Jurkat, Clone E6-1 (cell line): ENCODE measurements around the gene HIC2.
"Not testable (repeated sequence)": the region's sequence is repeated elsewhere in the genome, so short reads cannot be mapped to it uniquely, and the experiment has no call there.

Experiments
- DNase-seq: peaks from one replicate; pipeline ENCODE4 v3.0.0-alpha.2; 2011; ENCODE audit warnings: low read depth, low spot score
- H3K4me3 ChIP-seq: 2 replicates; pipeline ENCODE4 v1.5.1; 2011; ENCODE audit warnings: mild to moderate bottlenecking, low read length, control low read depth, moderate library complexity

HIC2 gene

DNA sequence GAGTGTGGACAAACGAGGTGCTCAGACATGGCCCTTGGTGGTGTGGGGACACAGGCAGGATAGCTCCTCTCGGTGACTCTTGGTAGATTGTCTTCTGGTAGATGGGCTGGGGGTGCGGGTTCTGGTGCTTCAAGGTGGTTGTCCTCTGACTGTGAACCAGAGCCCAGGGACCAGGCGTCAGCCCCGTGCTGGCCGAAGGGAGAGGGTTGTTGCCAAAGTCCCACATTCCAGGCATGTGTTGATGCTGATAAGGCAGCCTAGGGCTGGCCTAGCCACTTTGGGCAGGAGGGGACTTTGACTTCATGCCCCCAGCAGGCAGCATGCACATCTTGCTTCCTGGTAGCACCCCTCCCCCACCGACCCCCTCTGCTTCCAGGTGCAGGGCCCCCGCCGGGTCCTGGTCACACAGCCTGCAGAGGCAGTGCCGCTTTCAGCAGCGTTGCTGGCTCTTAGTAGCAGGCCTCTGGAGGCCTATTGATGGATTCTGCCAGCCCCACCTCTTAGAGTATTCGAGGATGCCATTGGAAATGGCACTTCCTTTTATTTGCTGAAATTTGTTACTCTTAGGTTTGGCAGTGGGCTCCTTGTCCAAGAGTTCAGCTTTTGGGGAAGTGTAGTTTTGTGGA lies 7.0 kb downstream of the HIC2 start:
- DNase-seq, H3K4me3 ChIP-seq: not testable (repeated sequence)

DNA sequence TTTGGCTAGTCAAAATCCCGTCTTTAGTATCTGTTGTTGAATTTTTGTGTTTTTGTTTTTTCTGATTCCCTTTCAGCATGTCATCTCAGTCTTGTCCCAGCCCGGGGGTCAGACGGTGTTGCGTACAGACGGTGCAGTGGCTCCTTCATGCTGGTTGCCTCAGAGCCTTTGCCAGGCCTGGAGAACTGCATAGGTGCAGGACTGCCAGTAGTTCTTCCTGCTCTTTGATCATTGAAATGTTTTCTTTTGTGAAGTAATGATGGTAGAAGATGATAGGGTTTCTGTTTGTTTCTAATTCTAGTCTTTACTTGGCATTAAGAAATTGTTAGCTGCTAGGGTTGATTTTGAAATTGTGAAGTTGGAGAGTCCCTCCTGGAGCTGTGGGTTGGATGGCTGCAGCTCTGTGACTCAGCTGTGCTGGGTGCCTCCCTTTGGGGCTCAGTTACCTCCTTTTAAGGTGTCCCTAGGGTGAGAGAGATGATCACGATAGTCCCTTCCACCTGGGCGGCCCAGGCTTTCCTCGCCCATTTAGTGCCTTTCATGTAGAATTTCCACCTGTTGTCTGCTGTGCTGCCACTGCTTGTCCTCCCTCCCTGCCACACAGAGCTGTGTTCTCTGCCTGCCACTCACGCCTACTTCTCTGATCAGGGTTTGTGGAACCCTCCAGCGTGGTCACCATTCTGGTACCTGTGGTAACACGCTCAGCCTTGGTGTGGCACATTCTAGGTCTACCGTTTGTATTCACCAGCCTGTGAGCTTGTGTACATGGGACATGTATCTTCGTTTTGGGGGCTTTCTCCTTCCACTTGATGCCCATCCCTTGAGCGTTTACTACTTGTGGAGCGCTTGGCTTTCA lies 17.4 kb downstream of the HIC2 start:
- H3K4me3 ChIP-seq, result not testable (repeated sequence)

DNA sequence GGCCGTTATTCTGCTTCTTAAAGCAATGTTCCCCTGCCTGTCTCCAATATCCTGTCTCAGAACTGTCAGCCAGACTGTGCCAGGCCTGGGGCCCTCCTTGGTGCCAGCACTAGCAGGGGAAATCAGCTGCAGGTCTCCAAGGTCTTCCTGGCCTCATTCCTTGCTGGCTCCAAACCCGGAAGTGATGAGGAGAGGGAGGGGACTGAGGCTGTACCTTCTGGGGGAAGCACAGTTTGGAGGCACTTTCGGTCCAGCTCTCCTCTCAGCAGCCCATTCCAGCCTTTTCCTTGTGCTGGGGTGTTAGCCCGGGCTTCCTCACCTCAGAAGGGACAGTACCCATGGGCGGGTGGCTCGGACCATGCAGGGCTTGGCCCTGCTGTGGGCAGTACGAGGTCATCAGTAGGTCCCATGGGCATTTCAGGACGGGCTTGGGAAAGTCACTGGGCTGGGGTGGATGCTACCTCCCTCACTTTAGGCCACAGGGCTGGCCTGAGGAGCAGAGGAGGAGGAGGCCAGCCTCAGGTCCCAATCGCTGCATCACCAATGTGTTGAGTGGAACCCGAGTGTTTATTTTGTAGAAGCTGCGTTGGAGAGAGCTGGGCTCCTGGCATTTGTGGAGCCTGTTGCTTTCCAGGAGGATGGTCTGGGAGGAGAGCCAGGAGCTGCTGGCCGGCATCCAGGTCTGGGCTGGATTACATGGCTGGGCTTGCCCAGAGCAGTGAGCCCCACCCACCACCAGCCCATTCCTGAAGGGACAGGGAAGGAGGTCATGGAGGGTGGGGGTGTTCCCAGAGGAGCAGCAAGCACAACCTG lies 19.0 kb downstream of the HIC2 start:
- not testable (repeated sequence) for H3K4me3 ChIP-seq, DNase-seq

More for the DNA sequence above, 17.4 kb downstream of the HIC2 start:
- DNase-seq, result not testable (repeated sequence)

DNA sequence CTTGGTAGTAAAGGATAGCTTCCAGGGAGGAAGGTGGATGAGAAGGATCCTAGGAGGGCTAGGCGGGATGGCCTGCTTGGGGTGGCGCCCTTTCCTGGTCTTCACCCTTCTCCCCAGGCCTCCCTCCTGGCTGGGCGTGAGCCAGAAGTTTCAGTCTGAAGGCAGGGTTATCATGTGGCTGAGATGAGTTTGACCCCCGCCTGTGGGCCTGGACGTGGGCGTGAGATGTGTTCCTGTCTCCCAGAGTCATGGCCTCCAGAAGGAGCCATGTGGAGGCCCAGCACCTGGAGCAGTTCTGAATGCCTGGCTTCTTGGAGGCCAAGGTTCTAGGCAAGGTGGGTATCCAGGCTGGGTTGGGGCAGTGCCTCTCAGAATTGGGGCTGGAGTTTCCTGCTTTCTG lies 20.8 kb downstream of the HIC2 start:
- not testable (repeated sequence) for DNase-seq, H3K4me3 ChIP-seq

DNA sequence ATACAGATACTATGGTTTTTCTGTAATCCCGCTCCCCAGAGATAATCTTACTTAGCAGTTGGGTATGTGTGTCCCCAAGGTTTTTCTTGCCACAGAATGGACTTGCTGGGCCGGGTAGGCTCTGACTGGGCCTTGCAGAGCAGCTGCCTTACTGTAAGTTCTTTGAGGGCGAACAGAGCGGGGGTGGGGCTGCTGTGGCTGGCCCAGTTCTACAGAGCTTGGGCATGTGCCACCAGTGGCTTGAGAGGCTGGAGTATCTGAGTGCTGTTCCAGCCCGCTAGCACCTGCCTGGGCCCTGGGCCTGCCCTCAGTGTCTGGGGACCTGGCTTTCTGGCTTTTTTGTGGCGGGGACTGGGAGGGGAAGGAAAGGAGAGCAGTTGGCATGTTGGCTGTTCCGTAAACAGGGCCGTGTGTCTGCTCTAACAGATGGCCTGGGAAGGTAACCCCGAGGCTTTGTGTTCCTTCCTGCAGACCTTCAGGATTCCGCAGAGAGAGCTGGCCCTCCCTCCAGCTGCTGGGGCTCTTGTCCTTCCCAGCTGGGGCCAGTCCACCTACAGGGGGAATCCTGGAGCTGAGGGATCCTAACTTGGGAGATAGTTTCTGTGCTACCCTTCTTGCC lies 23.0 kb downstream of the HIC2 start:
- DNase-seq, H3K4me3 ChIP-seq: not testable (repeated sequence)

DNA sequence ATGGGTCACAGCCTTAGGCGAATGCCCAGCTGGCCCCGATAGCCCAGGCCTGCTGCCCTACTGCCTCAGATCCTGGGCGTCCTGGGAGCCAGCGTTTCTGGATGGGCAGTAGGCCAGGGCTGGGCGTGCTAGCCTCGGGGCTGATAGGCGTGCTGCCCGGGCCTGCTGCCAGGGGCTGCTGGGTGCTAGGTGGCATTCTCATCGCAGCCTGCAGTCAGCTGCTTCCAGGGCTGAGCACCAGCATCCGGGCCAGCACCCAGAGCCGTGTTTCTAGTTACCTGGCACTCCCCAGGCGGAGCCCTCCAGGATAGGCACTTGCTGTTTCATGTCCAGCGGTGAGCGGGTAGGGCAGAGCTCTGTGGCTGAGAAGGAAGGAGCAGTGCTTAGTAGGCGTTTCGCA lies 23.5 kb downstream of the HIC2 start:
- H3K4me3 ChIP-seq, DNase-seq: not testable (repeated sequence)

DNA sequence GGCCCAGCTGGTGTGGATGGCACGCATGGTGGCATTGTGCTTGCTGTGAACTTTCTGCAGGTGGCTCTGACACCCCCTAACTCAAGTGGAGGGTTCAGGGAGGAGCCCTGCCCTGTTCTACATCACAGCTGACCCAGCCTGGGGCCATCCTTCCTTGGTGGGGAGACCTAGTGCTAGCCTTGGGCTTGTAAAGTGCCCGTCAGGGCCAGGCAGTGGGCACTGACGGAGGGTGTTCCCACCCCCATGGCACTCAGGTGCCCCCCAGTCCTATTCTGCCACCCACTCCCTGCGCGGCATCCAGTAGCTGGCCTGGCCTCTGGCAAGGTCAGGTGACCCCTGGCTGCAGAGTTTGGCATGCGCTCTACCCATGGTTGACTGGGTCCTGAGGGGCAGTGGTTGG lies 24.0 kb downstream of the HIC2 start:
- DNase-seq, H3K4me3 ChIP-seq: not testable (repeated sequence)

DNA sequence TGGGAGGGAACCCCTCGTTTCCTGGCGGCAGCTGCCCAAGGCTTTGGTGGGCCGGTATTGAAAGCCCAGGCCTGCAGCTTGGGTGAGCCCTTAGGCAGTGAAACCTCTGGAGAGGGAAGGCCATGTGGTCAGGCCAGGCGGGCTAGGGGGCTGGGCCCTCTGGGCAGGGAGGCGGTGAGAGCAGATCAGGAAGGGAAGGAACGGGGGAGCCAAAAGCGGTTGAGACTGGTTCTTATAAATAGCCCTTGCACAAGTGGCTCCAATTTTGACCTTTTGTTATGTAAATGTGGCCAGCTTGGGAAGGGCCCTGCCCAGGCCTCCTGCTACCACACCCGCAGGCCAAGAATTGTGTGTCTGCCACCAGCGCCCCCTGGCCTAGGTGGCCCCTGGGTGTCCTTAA lies 25.0 kb downstream of the HIC2 start:
- not testable (repeated sequence) for DNase-seq, H3K4me3 ChIP-seq

DNA sequence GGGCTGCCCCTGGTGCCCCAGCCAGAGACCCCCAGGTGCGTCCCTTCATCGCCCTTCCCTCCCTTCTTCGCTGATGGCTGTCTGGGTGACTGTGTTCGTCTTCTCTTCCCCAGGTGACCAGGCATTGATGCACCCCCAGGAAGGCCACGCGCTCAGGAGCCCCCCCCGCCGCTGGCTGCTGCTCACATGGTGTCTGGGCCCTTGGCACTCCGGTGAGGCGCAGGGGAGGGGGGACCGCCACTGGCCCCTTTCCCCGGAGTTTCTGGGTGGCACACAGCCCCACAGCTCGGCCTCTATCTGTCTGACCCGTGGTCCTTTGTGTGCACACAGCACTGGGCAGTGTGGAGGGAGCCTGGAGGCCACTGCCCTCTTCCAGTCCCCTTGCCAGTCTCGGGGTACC lies 25.5 kb downstream of the HIC2 start:
- not testable (repeated sequence) for DNase-seq, H3K4me3 ChIP-seq

DNA sequence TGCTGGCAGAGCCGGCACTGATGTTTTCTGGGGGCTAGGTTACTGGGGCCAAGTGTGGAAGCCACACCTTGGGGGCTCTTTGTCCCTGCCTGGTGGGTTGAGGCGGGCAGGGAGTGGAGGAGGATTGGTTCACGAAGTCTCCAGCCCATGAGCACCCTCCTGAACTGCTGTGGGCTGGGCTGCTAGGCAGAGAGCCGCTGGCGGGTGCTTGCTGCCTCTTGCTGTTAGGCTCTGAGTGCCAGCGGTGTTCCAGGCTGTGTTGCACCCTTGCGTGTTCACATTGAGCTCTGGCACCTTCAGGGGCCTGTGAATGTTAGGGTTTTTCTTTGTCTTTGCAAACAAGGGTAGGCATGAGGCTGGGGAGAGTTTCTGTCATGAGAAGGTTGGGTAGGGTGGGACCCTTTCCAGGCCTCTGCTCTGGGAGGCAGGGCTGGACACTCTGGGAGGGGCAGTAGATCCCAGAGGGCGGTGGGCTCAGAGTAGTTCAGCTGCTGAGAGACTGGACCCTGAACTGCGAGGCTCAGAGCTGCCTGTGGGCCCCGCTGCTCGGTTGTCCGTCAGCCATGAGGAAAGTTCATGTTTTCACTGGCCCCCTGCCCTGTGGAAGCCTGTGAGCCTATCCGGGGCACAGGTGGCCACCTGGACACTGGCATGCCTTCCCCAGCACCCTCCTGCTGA lies 26.0 kb downstream of the HIC2 start:
- no peak overlapping the region for H3K4me3 ChIP-seq
- DNase-seq, result no peak

DNA sequence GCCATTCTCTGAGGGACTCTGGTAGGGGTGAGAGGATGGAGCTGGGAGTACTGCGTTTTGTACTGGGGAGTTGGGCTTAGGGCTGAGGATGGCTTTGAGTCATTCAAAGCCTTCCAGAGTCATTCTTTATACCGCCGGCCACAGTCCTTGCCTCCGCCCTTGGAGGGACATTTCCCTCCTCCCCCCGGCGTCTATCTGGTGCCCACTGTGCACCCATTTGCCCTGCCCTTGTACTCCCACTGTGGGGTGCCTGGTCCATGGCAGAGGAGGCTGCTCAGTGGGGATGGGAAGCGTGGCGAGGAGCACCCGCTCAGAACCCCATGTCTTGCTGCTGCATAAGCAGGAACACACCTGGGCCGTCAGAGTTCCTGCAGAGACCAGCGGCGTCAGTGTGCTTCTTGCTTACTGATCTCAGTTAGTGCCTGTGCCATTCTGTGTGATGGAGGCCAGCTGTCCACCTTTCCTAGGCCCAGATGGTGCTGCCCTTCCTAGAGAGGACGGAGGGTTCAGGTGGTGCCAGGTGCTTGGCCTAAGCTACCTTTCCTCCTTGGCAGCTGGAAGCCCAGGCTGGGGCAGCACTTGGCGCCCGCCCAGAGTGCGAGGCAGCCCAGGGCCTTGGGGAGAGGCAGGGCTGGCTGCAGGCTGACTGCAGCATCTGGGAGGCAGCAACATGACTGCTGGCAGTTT lies 26.7 kb downstream of the HIC2 start:
- DNase-seq, result no peak
- H3K4me3 ChIP-seq, result no peak overlapping the region

DNA sequence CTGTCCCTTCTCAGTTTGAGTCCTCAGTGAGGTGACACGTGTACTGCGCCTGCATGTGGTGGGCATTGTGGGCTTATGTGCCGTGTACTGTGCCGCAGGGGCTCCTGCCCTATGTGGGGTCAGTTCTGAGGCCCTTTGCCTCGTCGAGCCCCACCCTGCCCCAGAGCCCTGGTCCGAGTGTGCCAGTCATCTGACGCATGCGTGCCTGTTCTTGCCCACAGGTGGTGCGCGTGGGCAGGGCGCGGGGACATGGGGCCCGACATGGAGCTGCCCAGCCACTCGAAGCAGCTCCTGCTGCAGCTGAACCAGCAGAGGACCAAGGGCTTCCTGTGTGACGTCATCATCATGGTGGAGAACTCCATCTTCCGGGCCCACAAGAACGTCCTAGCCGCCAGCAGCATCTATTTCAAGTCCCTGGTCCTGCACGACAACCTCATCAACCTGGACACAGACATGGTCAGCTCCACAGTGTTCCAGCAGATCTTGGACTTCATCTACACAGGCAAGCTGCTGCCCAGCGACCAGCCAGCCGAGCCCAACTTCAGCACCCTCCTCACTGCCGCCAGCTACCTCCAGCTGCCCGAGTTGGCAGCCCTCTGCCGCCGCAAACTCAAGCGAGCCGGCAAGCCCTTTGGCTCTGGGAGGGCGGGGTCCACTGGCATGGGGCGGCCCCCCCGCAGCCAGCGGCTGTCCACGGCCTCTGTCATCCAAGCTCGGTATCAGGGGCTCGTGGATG lies 27.7 kb downstream of the HIC2 start:
- no peak overlapping the region for H3K4me3 ChIP-seq
- no peak for DNase-seq

DNA sequence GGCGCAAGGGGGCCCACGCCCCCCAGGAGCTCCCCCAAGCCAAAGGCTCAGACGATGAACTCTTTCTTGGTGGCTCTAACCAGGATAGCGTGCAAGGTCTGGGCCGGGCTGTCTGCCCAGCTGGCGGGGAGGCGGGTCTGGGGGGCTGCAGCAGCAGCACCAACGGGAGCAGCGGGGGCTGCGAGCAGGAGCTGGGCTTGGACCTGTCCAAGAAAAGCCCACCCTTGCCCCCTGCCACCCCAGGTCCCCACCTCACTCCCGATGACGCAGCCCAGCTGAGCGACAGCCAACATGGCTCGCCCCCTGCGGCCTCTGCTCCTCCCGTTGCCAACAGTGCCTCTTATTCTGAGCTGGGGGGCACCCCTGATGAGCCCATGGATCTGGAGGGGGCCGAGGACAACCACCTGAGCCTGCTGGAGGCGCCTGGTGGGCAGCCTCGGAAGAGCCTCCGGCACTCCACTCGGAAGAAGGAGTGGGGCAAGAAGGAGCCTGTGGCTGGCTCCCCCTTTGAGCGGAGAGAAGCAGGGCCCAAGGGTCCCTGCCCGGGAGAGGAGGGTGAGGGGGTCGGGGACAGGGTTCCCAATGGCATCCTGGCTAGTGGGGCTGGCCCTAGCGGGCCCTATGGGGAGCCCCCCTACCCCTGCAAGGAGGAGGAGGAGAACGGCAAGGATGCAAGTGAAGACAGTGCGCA lies 28.4 kb downstream of the HIC2 start:
- no peak for DNase-seq
- H3K4me3 ChIP-seq, result no peak overlapping the region

DNA sequence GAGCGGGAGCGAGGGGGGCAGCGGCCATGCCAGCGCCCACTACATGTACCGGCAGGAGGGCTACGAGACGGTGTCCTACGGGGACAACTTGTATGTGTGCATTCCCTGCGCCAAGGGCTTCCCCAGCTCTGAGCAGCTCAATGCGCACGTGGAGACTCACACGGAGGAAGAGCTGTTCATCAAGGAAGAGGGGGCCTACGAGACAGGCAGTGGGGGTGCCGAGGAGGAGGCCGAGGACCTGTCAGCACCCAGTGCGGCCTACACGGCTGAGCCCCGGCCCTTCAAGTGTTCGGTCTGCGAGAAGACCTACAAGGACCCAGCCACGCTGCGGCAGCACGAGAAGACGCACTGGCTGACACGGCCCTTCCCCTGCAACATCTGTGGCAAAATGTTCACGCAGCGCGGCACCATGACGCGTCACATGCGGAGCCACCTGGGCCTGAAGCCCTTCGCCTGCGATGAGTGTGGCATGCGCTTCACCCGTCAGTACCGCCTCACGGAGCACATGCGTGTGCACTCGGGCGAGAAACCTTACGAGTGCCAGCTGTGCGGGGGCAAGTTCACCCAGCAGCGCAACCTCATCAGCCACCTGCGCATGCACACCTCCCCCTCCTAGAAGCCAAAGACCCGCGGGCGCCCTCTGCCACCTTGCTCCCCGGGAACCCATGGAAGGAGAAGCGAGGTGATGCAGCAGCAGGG lies 29.1 kb downstream of the HIC2 start:
- no peak for DNase-seq
- no peak overlapping the region for H3K4me3 ChIP-seq

DNA sequence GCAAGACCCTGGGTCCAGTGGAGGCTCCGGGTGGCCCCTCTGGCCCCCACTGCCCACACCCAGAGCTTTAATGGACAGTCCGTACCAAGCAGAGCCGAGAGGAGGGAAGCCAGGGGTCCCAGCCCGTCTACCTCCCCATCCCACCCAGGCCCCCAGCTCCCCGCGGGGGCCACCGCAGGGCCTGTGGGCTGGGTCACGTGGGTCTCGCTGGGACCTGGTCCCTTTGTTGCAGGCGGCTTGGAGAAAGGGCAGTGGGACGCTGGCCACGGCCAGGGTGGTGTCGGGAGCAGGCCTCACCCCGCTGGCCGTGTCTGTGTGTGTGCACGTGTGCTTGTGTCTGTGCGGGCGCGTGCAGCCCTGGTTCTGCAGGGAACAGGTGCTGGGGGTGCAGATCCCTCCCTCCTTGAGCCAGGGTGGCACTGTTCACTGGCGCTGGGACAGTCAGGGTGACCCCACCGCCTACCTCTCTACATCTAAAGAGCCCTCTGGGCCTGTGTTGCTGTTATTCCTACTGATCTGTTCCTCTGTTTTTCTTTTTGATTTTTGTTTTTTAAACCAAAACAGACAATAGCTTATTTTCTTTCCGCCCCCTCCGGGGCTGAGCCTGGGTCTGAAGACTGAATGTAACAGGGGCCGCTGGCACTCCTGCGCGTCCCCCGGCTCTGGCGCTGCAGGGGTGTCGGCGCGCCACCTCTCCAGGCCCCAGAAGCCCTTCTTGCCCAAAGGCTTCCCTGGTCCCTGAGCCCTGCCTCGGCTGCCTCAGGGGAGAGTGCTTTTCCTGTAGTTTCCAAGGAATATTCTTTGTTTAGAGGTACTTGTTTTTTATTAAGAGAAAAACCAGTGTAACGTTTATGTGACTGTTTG lies 29.9 kb downstream of the HIC2 start:
- H3K4me3 ChIP-seq, result no peak overlapping the region
- DNase-seq, result no peak
